NOMO-1 treated with dmso at 0.1 percent for 144 hours (cell line): Measurements from ENCODE around the gene TPSG1.
"Not testable (repeated sequence)": the region's sequence is repeated elsewhere in the genome, so short reads cannot be mapped to it uniquely, and the experiment has no call there.

ENCODE experiments used
- DNase-seq: peaks from one replicate; lab custom pipeline; 2025; ENCODE audit not compliant: unreplicated experiment; lab: John Stamatoyannopoulos, UW

Gene TPSG1

GRCh38 chr16:1232049-1232748 lies 7.1 kb upstream of the TPSG1 start:
- DNase-seq = not testable (repeated sequence)

GRCh38 chr16:1231301-1231700 lies 6.2 kb upstream of the TPSG1 start:
- not testable (repeated sequence) for DNase-seq

- not testable (repeated sequence) for DNase-seq
These were observed 5.6 kb upstream of the TPSG1 start for GRCh38 chr16:1230471-1231212.

GRCh38 chr16:1230084-1230470 lies 5.0 kb upstream of the TPSG1 start, which contains the start of gene TPSB2:
Gene TPSB2 (minus strand): TSS chr16:1230184. CDS start chr16:1229951, 233 bp downstream.
- not testable (repeated sequence) for DNase-seq

GRCh38 chr16:1229476-1229875 lies 4.4 kb upstream of the TPSG1 start:
- DNase-seq = not testable (repeated sequence)

- not testable (repeated sequence) for DNase-seq
These were observed 3.2 kb upstream of the TPSG1 start for GRCh38 chr16:1228227-1228626.

- not testable (repeated sequence) for DNase-seq
These were observed 1.6 kb upstream of the TPSG1 start for GRCh38 chr16:1226692-1227091.

- not testable (repeated sequence) for DNase-seq
These were observed 752 bp upstream of the TPSG1 start for GRCh38 chr16:1225728-1226311.

- no peak for DNase-seq
These were observed 510 bp downstream of the TPSG1 start for GRCh38 chr16:1224558-1224957.

GRCh38 chr16:1223355-1224214 lies 1.5 kb downstream of the TPSG1 start:
- no peak for DNase-seq

- DNase-seq = no peak
These were observed 2.3 kb downstream of the TPSG1 start for GRCh38 chr16:1222553-1223354.

- no peak for DNase-seq
These were observed 3.2 kb downstream of the TPSG1 start for GRCh38 chr16:1221628-1222552.

GRCh38 chr16:1220841-1221627 lies 4.0 kb downstream of the TPSG1 start:
- no peak for DNase-seq

- no peak for DNase-seq
These were observed 4.9 kb downstream of the TPSG1 start for GRCh38 chr16:1220098-1220728.

GRCh38 chr16:1218930-1219611 lies 6.0 kb downstream of the TPSG1 start:
- no peak for DNase-seq

GRCh38 chr16:1218061-1218929 lies 6.8 kb downstream of the TPSG1 start:
- no peak for DNase-seq
